ENCODE measurements around the gene HSPB9.
A peak's percentile ranks its signal among the peaks of the same experiment; 100 is the strongest.

The HSPB9 gene

DNA sequence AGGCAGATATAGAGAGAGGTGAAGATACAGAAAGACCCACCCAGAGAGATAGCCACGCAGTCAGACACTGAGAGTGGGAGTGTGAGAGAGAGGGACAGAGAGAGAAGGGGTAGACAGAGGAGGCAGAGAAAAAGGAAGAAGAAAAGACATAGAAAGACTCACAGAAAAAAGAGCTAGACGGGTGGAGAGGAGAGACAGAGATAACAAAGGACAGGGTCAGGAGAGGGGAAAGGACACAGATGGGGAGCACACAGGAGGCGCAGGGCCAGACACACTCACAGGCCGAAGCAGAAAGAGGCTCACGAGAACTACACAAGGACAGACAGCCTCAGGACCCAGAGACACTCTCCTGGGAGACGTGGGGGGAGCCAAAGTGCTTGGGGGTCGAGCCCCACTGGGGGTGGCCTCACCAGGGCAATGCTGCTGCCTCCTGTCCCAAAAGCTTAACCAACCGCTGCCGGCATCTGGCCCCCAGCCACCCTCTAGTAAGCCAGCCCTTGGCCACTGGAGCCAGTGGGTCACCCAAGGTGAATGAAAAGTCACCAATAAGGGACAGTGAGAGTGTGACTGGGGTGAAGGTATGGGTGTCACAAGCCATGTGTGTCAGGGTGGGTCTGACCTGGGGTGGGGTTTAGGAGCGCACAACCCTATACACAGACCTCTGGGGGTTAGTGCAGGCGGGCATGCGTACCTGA is 28.1 kb upstream of the HSPB9 start:
- no peak for TF ChIP-seq CTCF (IDR thresholded peaks at IDR 0.05; ENCODE audit: low read depth, low read length)
- no peak for DNase-seq (ENCODE audit: extremely low read depth, low read depth)

- no peak for TF ChIP-seq CTCF (IDR thresholded peaks at IDR 0.05; ENCODE audit: low read depth, low read length)
- no peak for DNase-seq (ENCODE audit: extremely low read depth, low read depth)
Measured at GRCh38 chr17:42096360-42097111, 26.1 kb upstream of the HSPB9 start.

DNA sequence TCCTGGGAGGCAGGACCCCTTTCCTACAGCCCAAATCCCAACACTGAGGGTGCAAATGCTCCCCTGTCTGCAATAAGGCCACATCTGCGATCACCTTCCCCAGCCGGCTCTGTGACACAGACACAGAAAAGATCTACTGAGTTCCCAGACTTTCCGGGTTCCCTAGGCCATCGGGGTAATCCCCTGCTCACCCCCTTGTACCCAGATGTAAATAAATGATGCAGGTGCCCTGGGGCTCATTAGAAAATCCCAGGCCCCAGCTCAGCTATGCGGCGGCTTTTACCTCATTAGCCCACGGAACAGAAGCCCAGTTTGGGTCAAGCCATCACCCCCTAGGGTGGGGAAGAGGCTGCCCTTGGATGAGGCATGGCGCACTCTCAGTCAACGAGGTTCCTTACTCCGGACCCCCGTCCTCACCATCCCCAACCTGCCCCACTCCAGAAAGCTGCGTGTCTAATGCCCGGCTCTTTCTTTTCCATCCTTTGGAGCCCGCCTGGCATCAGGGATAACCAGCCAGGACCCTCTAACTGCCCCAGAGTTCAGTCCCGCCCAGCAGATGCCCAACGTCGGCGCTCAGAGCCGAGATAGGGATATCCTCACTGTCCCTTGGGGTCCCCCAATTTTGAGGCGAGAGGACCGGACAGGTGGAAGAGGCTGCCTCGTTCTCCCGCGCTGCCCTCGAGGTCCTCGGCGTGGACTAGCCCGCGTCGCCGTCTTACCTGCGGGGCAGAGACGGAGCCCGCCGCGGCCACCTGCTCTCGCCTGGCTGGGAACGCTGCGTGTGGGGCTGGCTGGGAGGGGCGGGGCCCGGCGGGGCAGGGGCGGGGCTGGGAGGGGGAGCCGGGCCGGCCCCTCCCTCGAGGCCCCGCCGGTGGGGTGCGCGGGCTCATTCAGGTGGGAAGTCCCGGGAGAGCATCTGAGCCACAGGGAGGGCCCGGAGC is 24.6 kb upstream of the HSPB9 start, which contains the start of gene ZNF385C:
Gene ZNF385C, minus strand, starts transcription at position 783 of the 941 bp plus-strand sequence. CDS start 35,417 bp downstream, outside the sequence.
- DNase-seq (ENCODE audit: extremely low read depth, low read depth), result no peak
- TF ChIP-seq CTCF (IDR thresholded peaks at IDR 0.05; ENCODE audit: low read depth, low read length), result no peak

DNA sequence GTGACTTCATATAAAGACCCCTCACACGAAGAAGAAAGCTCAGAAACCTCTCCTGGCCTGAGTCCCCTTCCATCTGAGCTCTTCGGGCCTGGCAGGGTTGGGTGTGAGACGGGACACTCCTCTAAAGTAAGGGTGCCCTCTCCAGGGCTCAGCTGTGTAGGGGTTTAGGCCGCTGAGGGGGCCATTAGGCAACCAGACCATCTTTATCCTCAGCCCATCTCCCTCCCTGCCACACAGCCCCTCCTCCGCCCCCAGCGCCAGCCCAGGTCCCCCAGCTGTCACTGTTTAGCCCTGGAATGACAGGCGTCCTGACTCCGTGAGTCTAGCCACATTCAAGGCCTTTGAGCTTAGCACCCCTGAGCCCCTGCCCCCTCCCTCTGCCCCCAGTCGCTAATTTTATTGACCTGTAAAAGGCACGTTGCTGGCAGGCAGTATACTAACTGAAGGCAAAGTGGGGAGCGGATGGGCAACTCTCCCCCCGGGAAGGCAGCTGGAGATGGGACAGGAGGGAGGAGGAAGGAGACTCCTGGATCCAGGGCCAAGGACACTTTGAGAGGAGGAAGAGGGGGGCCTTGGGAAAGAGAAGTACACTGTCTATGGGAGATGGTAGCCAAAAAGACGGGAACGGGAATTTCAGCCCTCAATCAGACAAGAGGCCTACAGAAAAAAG is 23.7 kb upstream of the HSPB9 start:
- TF ChIP-seq CTCF (IDR thresholded peaks at IDR 0.05; ENCODE audit: low read depth, low read length), result no peak
- DNase-seq (ENCODE audit: extremely low read depth, low read depth), result no peak

DNA sequence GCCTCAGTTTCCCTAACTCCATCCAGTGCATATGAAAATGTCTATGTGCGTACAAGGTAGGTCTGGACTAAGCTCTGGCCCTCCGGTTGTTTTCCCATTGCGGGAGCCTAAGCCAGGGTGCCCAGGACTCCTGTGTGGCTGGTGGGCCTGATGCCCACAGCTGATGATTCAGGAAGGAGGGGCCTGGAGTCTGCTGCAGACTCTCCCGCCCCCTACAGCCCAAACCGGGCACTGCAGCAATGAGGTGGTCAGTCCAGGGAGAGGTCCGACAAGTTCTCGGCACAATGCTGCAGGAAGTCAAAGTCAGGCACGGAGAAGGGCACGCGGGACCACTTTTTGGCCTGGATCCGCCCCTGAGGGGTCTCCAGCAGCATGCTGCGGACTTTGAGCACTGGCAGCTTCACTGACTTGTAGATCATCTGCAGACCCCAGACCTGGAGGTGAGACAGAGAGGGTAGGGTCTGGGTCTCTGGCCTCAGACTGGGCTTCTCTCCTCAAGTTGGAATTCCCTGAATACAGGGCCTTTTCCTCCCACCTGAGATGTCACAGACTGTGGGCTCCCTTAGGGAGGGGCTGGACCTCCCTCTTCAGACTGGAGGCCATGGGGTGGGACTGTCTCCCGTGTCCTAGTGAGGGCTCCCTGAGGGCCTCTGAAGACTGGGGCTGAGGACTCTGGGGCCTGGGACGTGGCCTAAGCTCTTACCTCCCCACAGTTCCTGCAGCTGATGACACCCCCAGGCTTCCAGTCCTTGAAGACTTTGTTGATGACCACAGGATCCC is 20.9 kb upstream of the HSPB9 start:
- no peak for DNase-seq (ENCODE audit: extremely low read depth, low read depth)
- peak; percentile 84 for TF ChIP-seq CTCF (IDR thresholded peaks at IDR 0.05; ENCODE audit: low read depth, low read length)

- no peak for TF ChIP-seq CTCF (IDR thresholded peaks at IDR 0.05; ENCODE audit: low read depth, low read length)
- DNase-seq (ENCODE audit: extremely low read depth, low read depth), result no peak
Measured at GRCh38 chr17:42103221-42103954, 19.2 kb upstream of the HSPB9 start.

Data from AG09319 (cell line).